Hepatocyte (in vitro differentiated cells): ENCODE measurements around the gene MYO3A. TPM values are rescaled to one million over a fixed set of nuclear protein-coding genes. Genes with fewer than 3 reads are reported as not detected.
A peak's percentile ranks its signal among the peaks of the same experiment; 100 is the strongest.

Experiments used
- DNase-seq: peaks from one replicate; pipeline ENCODE4 v3.0.0-alpha.2; 2016; ENCODE audit warnings: low spot score
- H2AFZ ChIP-seq: fragments of 200-600 bp; sonication (generic); 2 replicates; pipeline ENCODE4 v1.6.0; 2016; ENCODE audit warnings: antibody characterized with exemption, mild to moderate bottlenecking
- H3K27ac ChIP-seq: fragments of 200-600 bp; sonication (generic); 2 replicates; pipeline ENCODE4 v1.5.1; 2016; ENCODE audit warnings: mild to moderate bottlenecking
- H3K27me3 ChIP-seq: fragments of 200-600 bp; sonication (generic); 2 replicates; pipeline ENCODE4 v1.6.1; 2016
- H3K36me3 ChIP-seq: fragments of 200-600 bp; sonication (generic); replicated peaks from 2 replicates; pipeline ENCODE4 v1.5.1; 2016; ENCODE audit warnings: low read depth; ENCODE audit not compliant: insufficient read depth
- H3K4me1 ChIP-seq: fragments of 200-600 bp; sonication (generic); 2 replicates; pipeline ENCODE4 v1.5.1; 2016; ENCODE audit warnings: mild to moderate bottlenecking, moderate library complexity; ENCODE audit not compliant: insufficient read depth
- H3K4me2 ChIP-seq: fragments of 200-600 bp; sonication (generic); 2 replicates; pipeline ENCODE4 v1.6.0; 2016
- H3K4me3 ChIP-seq: fragments of 200-600 bp; sonication (generic); 2 replicates; pipeline ENCODE4 v1.5.1; 2016; ENCODE audit warnings: mild to moderate bottlenecking
- H3K79me2 ChIP-seq: fragments of 200-600 bp; sonication (generic); 2 replicates; pipeline ENCODE4 v1.6.0; 2017; ENCODE audit warnings: mild to moderate bottlenecking
- H3K9me2 ChIP-seq: fragments of 200-600 bp; sonication (generic); replicated peaks from 2 replicates; pipeline ENCODE4 v1.6.0; 2017; ENCODE audit warnings: mild to moderate bottlenecking; ENCODE audit not compliant: insufficient read depth
- H3K9me3 ChIP-seq: fragments of 200-600 bp; sonication (generic); 2 replicates; pipeline ENCODE4 v1.5.1; 2016; ENCODE audit warnings: low read depth, mild to moderate bottlenecking
- H4K20me1 ChIP-seq: fragments of 200-600 bp; sonication (generic); 2 replicates; pipeline ENCODE4 v1.6.0; 2016; ENCODE audit warnings: mild to moderate bottlenecking; ENCODE audit not compliant: insufficient read depth, poor library complexity, severe bottlenecking
- CTCF ChIP-seq: fragments of 200-600 bp; sonication (generic); IDR thresholded peaks from 2 replicates; pipeline ENCODE4 v1.5.1; 2016; ENCODE audit warnings: antibody characterized with exemption, mild to moderate bottlenecking; ENCODE audit not compliant: poor library complexity
- EZH2 ChIP-seq: fragments of 200-600 bp; sonication (generic); IDR thresholded peaks from 2 replicates; pipeline ENCODE4 v1.6.1; 2016; ENCODE audit warnings: antibody characterized with exemption, mild to moderate bottlenecking, borderline replicate concordance
- EZH2phosphoT487 ChIP-seq: fragments of 200-600 bp; sonication (generic); IDR thresholded peaks from one replicate; pipeline ENCODE4 v1.6.1; 2018; ENCODE audit warnings: antibody characterized with exemption, mild to moderate bottlenecking, low read depth, moderate library complexity; ENCODE audit not compliant: unreplicated experiment, severe bottlenecking
- WGBS: methylation state at CpG from one replicate; pipeline ENCODE4 v1.1.6; 2016; ENCODE audit warnings: low lambda C conversion rate; ENCODE audit errors: missing lambda C conversion rate; 5-methylcytosine and 5-hydroxymethylcytosine counted together
- polyA plus RNA-seq: library from polyadenylated mRNA; unstranded; fragments of >200 nt; fragmentation: Nextera tagmentation; extraction: Ambion mirVana; gene quantifications from 2 replicates; pipeline ENCODE4 v1.2.1, GENCODE V29; 2016
- total RNA-seq: library from RNA; depleted of rRNA; stranded (reverse); fragments of >200 nt; gene quantifications from 2 replicates; pipeline ENCODE4 v1.2.3, GENCODE V29; 2014

MYO3A gene
- 1.1 and 12.8 TPM in 2 replicates for total RNA-seq
- 0.93 and 1.0 TPM in 2 replicates for polyA plus RNA-seq

GRCh38 chr10:25933653-25934608, at the start of gene MYO3A:
TSS of gene MYO3A (plus strand) at chr10:25934229. CDS start at chr10:25952111, 17,882 bp downstream.
- Histone ChIP-seq H3K27me3 (no peaks in the 10 kb centered on the region), H3K27ac (no peak within 1 kb of the TSS), H3K79me2 (no peaks in the 10 kb centered on the region), H3K4me3 (peak within 1 kb of the TSS; percentile 62), H3K4me1 (no peaks in the 10 kb centered on the region), H3K4me2 (peak within 1 kb of the TSS; percentile 99), H4K20me1 (no peaks in the 10 kb centered on the region), H3K9me3 (no peaks in the 10 kb centered on the region), H3K9me2 (no peaks in the 10 kb centered on the region), H3K36me3 (no peaks in the 10 kb centered on the region), H2AFZ (peak within 1 kb of the TSS; percentile 84)
- peak; percentile 34 for DNase-seq
- TF ChIP-seq CTCF: peak; percentile 24
- no peak for TF ChIP-seq EZH2phosphoT487
- peak; percentile 46 for TF ChIP-seq EZH2
- 7% methylated on average over 36 of the region's 73 CpGs for WGBS

GRCh38 chr10:25888627-25889026, 45.4 kb upstream of the MYO3A start:
- Histone ChIP-seq H3K4me1 (no peaks in the 10 kb centered on the region), H2AFZ (no peak overlapping the region), H3K9me2 (no peaks in the 10 kb centered on the region), H3K9me3 (no peaks in the 10 kb centered on the region), H3K4me2 (no peak overlapping the region), H3K79me2 (no peaks in the 10 kb centered on the region), H3K4me3 (no peak overlapping the region), H3K27ac (no peak overlapping the region), H3K27me3 (no peaks in the 10 kb centered on the region), H3K36me3 (no peaks in the 10 kb centered on the region), H4K20me1 (no peaks in the 10 kb centered on the region)
- 69% methylated on average over 5 of the region's 5 CpGs for WGBS
- TF ChIP-seq EZH2 (no peak), EZH2phosphoT487 (no peak), CTCF (no peak)
- DNase-seq: no peak

GRCh38 chr10:25890995-25891394, 43.0 kb upstream of the MYO3A start:
- Histone ChIP-seq H3K4me3 (no peak overlapping the region), H3K9me3 (no peaks in the 10 kb centered on the region), H2AFZ (no peak overlapping the region), H3K4me1 (no peaks in the 10 kb centered on the region), H3K9me2 (no peaks in the 10 kb centered on the region), H3K27ac (no peak overlapping the region), H3K27me3 (no peaks in the 10 kb centered on the region), H3K4me2 (no peak overlapping the region), H4K20me1 (no peaks in the 10 kb centered on the region), H3K36me3 (no peaks in the 10 kb centered on the region), H3K79me2 (no peaks in the 10 kb centered on the region)
- TF ChIP-seq EZH2phosphoT487 (no peak), EZH2 (no peak), CTCF (no peak)
- WGBS: 85% methylated on average over 2 of the region's 2 CpGs
- DNase-seq: no peak
